GM12878 (cell line): Measurements from ENCODE around the gene PEX26. TPM values are rescaled to one million over a fixed set of nuclear protein-coding genes. Genes with fewer than 3 reads are reported as not detected.
"Not testable (repeated sequence)": the region's sequence is repeated elsewhere in the genome, so short reads cannot be mapped to it uniquely, and the experiment has no call there.

ENCODE experiments used
- ATAC-seq: fragments of 200-7000 bp; cut with Tn5 transposase; 3 replicates; pipeline ENCODE4 v1.9.1; 2020; ENCODE audit warnings: mild to moderate bottlenecking, moderate library complexity
- BruUV-seq: library from RNA; stranded (reverse); fragments of 400-500 nt; replicated peaks from 2 replicates; lab custom pipeline; 2021; lab: Mats Ljungman, UMichigan
- CTCF ChIA-PET: fragments of 300-600 bp; sonication (Branson Sonifier 250); formaldehyde crosslinking; extraction: SDS; loops from one replicate; lab custom pipeline; 2021; ENCODE audit warnings: inconsistent platforms; lab: Yijun Ruan, JAX
- POLR2A ChIA-PET: fragments of 350-600 bp; formaldehyde crosslinking; extraction: SDS; loops from one replicate; lab custom pipeline; 2021; ENCODE audit warnings: inconsistent platforms; lab: Charles Lee
- RAD21 ChIA-PET: fragments of 300-600 bp; sonication (Branson Sonifier 250); formaldehyde crosslinking; loops from one replicate; lab custom pipeline; 2023; ENCODE audit warnings: antibody characterized with exemption; ENCODE audit not compliant: unreplicated experiment; lab: Charles Lee
- SMC1A ChIA-PET: fragments of 300-600 bp; sonication (Branson Sonifier 250); formaldehyde crosslinking; loops from one replicate; lab custom pipeline; 2023; ENCODE audit not compliant: unreplicated experiment, uncharacterized antibody; lab: Charles Lee
- DNase-seq: peaks from one replicate; pipeline ENCODE4 v3.0.0-alpha.2; 2011; ENCODE audit warnings: low read depth, low spot score
- FAIRE-seq: peaks from 3 replicates; lab custom pipeline; 2011; peaks lifted over from hg19 to GRCh38; lab: Jason Lieb, UNC
- H2AFZ ChIP-seq: 2 replicates; pipeline ENCODE4 v1.6.0; 2011; ENCODE audit warnings: low read depth, low read length, control low read depth; ENCODE audit not compliant: control insufficient read depth
- H3K27ac ChIP-seq: 2 replicates; pipeline ENCODE4 v1.5.1; 2011; ENCODE audit warnings: control low read depth; ENCODE audit not compliant: control insufficient read depth, insufficient read depth
- H3K27me3 ChIP-seq, 2 experiments: replicated peaks in 1 of 2; 2 replicates each; pipeline versions ENCODE4 v1.6.0 to v1.6.1; 2011; ENCODE audit warnings: low read length in 1 of 2; ENCODE audit not compliant: control insufficient read depth in 2 of 2, insufficient read depth in 2 of 2
- H3K36me3 ChIP-seq, 2 experiments: 2 replicates each; pipeline ENCODE4 v1.5.1; 2011; ENCODE audit warnings: low read length in 1 of 2; ENCODE audit not compliant: control insufficient read depth in 2 of 2, insufficient read depth in 2 of 2
- H3K4me1 ChIP-seq: 2 replicates; pipeline ENCODE4 v1.6.1; 2011; ENCODE audit warnings: mild to moderate bottlenecking, low read length, moderate library complexity, mixed read lengths; ENCODE audit not compliant: control insufficient read depth, insufficient read depth
- H3K4me2 ChIP-seq: 2 replicates; pipeline ENCODE4 v1.6.0; 2011; ENCODE audit warnings: control low read depth; ENCODE audit not compliant: control insufficient read depth, insufficient read depth
- H3K4me3 ChIP-seq: fragments of 200-600 bp; sonication (generic); 2 replicates; pipeline ENCODE4 v1.5.1; 2016
- H3K79me2 ChIP-seq: 2 replicates; pipeline ENCODE4 v1.6.0; 2011; ENCODE audit warnings: low read length; ENCODE audit not compliant: control insufficient read depth, insufficient read depth
- H3K9ac ChIP-seq: 2 replicates; pipeline ENCODE4 v1.8.0; 2011; ENCODE audit warnings: low read length, control low read depth, mixed read lengths; ENCODE audit not compliant: control insufficient read depth, insufficient read depth
- H3K9me3 ChIP-seq: replicated peaks from 3 replicates; pipeline ENCODE4 v1.5.1; 2011; ENCODE audit warnings: mild to moderate bottlenecking, low read length; ENCODE audit not compliant: control insufficient read depth, insufficient read depth
- H4K20me1 ChIP-seq: 2 replicates; pipeline ENCODE4 v1.6.0; 2011; ENCODE audit not compliant: control insufficient read depth, insufficient read depth
- E4F1 ChIP-seq: fragments of 450-650 bp; IDR thresholded peaks from 2 replicates; pipeline ENCODE4 v1.6.1; 2018; ENCODE audit warnings: borderline replicate concordance, mild to moderate bottlenecking; ENCODE audit not compliant: partially characterized antibody
- HCFC1 ChIP-seq: fragments of 150-350 bp; IDR thresholded peaks from 2 replicates; pipeline ENCODE4 v1.6.1; 2014; ENCODE audit warnings: low read length
- JUNB ChIP-seq: IDR thresholded peaks from 2 replicates; pipeline ENCODE4 v1.6.1; 2016; ENCODE audit warnings: antibody characterized with exemption, mild to moderate bottlenecking
- SMARCA5 ChIP-seq: fragments of 450-650 bp; IDR thresholded peaks from 2 replicates; pipeline ENCODE4 v1.6.1; 2017; ENCODE audit warnings: mild to moderate bottlenecking
- SUZ12 ChIP-seq: fragments of 200-600 bp; sonication (generic); IDR thresholded peaks from one replicate; pipeline ENCODE4 v1.6.1; 2018; ENCODE audit warnings: antibody characterized with exemption, mild to moderate bottlenecking; ENCODE audit not compliant: unreplicated experiment
- WGBS: methylation state at CpG from one replicate; pipeline ENCODE4 v1.1.6; 2016; ENCODE audit warnings: low lambda C conversion rate; ENCODE audit not compliant: insufficient replicate concordance, insufficient coverage; ENCODE audit errors: missing lambda C conversion rate; 5-methylcytosine and 5-hydroxymethylcytosine counted together
- in situ Hi-C: fragments of 300-500 bp; cut with MboI; formaldehyde crosslinking; loops from 9 replicates; pipeline ENCODE4 v1.14.3; 2018; ENCODE audit warnings: mixed read lengths
- intact Hi-C: fragments of 100-400 bp; cut with micrococcal nuclease; formaldehyde crosslinking; loops from one replicate; pipeline ENCODE4 v1.14.2; 2022; ENCODE audit not compliant: unreplicated experiment
- polyA plus RNA-seq, 11 experiments: library from polyadenylated mRNA; depleted of rRNA in 4 of 11; unstranded in 6 of 11; stranded (reverse) in 5 of 11; fragments of >200 nt; fragmentation: Nextera tagmentation in 4 of 11; fragmentation: Illumina TruSeq in 1 of 11; extraction: Ambion mirVana in 4 of 11; extraction: Trizol in 1 of 11; gene quantifications; 1 replicate in 1 of 11; 2 replicates in 10 of 11; pipeline versions ENCODE4 v1.2.1 to v1.2.3, GENCODE V29; 2011 to 2016; ENCODE audit warnings: inconsistent platforms in 2 of 11, missing spikeins in 2 of 11, low read depth in 1 of 11
- total RNA-seq, 4 experiments: library from RNA; depleted of rRNA in 3 of 4; stranded (reverse); fragments of >200 nt in 3 of 4; fragmentation: Illumina TruSeq in 1 of 4; extraction: Trizol in 1 of 4; gene quantifications; 2 replicates each; pipeline versions ENCODE4 v1.2.1 to v1.2.3, GENCODE V29; 2013 to 2021

Gene PEX26
- total and polyA plus RNA-seq, 10 of the 15 experiments (the other 5 are each of a cell fraction or from before 2014, with no cell fraction given), result 0.79 to 50.8 (median 22.4) TPM

GRCh38 chr22:18121954-18122554 is 44.3 kb downstream of the PEX26 start (continued):
- TF ChIP-seq HCFC1, result no peak
- no peak for TF ChIP-seq E4F1
- no peak for TF ChIP-seq SUZ12
- TF ChIP-seq SMARCA5, result no peak
- no peak for TF ChIP-seq JUNB

- peaks cover 0 to 12% of the 10 kb centered on the region in 2 experiments; a peak in 3 of 4 replicates for H3K36me3 ChIP-seq
- H3K9ac ChIP-seq, CTCF ChIA-PET, H3K4me1 ChIP-seq, H3K4me3 ChIP-seq, FAIRE-seq, POLR2A ChIA-PET, DNase-seq, H3K27me3 ChIP-seq, intact Hi-C loops, H3K4me2 ChIP-seq, H3K27ac ChIP-seq, BruUV-seq, H3K79me2 ChIP-seq, ATAC-seq, H3K9me3 ChIP-seq, H2AFZ ChIP-seq, RAD21 ChIA-PET, in situ Hi-C loops, H4K20me1 ChIP-seq: not testable (repeated sequence)
- SMC1A ChIA-PET, result interaction anchor here (1.4 kb wide), 1 partner anchor 46 kb away, joined by 3 read pairs; the partner anchor contains the start of gene PEX26
- 94% methylated on average over 19 of the region's 19 CpGs for WGBS
Observed at GRCh38 chr22:18123476-18124025, 45.8 kb downstream of the PEX26 start.
